Neural progenitor cell (in vitro differentiated cells): Measurements from ENCODE around the gene CLEC2B. TPM values are rescaled to one million over a fixed set of nuclear protein-coding genes. Genes with fewer than 3 reads are reported as not detected.

Experiments used
- DNase-seq: peaks from one replicate; pipeline ENCODE4 v3.0.0-alpha.2; 2016; ENCODE audit warnings: low spot score
- H2AFZ ChIP-seq: fragments of 200-600 bp; sonication (generic); replicated peaks from 2 replicates; pipeline ENCODE4 v1.6.1; 2016; ENCODE audit warnings: antibody characterized with exemption
- H3F3A ChIP-seq: fragments of 200-600 bp; sonication (generic); 2 replicates; pipeline ENCODE4 v1.6.1; 2016; ENCODE audit warnings: antibody characterized with exemption, low read depth
- H3K27ac ChIP-seq: fragments of 200-600 bp; sonication (generic); 2 replicates; pipeline ENCODE4 v1.5.1; 2016; ENCODE audit warnings: mild to moderate bottlenecking
- H3K27me3 ChIP-seq: fragments of 200-600 bp; sonication (generic); 2 replicates; pipeline ENCODE4 v1.6.1; 2016; ENCODE audit warnings: mild to moderate bottlenecking, moderate library complexity
- H3K36me3 ChIP-seq: fragments of 200-600 bp; sonication (generic); 2 replicates; pipeline ENCODE4 v1.5.1; 2016
- H3K4me1 ChIP-seq: fragments of 200-600 bp; sonication (generic); 2 replicates; pipeline ENCODE4 v1.6.1; 2016; ENCODE audit warnings: mixed run types
- H3K4me2 ChIP-seq: fragments of 200-600 bp; sonication (generic); 2 replicates; pipeline ENCODE4 v1.6.1; 2016
- H3K4me3 ChIP-seq: fragments of 200-600 bp; sonication (generic); 2 replicates; pipeline ENCODE4 v1.5.1; 2016
- H3K79me2 ChIP-seq: fragments of 200-600 bp; sonication (generic); 2 replicates; pipeline ENCODE4 v1.6.1; 2016; ENCODE audit warnings: low read depth
- H3K9ac ChIP-seq: fragments of 200-600 bp; sonication (generic); 2 replicates; pipeline ENCODE4 v1.6.1; 2016
- H3K9me3 ChIP-seq: fragments of 200-600 bp; sonication (generic); 2 replicates; pipeline ENCODE4 v1.5.1; 2016; ENCODE audit warnings: low read depth
- H4K20me1 ChIP-seq: fragments of 200-600 bp; sonication (generic); 2 replicates; pipeline ENCODE4 v1.6.1; 2016; ENCODE audit warnings: low read depth
- H3K27ac Mint-ChIP-seq: 3 replicates; pipeline ENCODE4 v1.8.0; 2021; ENCODE audit warnings: mixed read lengths
- H3K27me3 Mint-ChIP-seq: 2 replicates; pipeline ENCODE4 v1.8.0; 2022; ENCODE audit warnings: low read depth, mild to moderate bottlenecking, inconsistent platforms, moderate library complexity, mixed read lengths; ENCODE audit not compliant: insufficient read depth
- H3K36me3 Mint-ChIP-seq: 3 replicates; pipeline ENCODE4 v1.8.0; 2021; ENCODE audit warnings: mixed read lengths
- H3K4me1 Mint-ChIP-seq: 3 replicates; pipeline ENCODE4 v1.8.0; 2021; ENCODE audit warnings: mixed read lengths
- H3K4me3 Mint-ChIP-seq: 3 replicates; pipeline ENCODE4 v1.8.0; 2021; ENCODE audit warnings: mild to moderate bottlenecking, moderate library complexity, mixed read lengths
- H3K9me3 Mint-ChIP-seq: 3 replicates; pipeline ENCODE4 v1.8.0; 2020; ENCODE audit warnings: mixed read lengths
- CTCF ChIP-seq: fragments of 200-600 bp; sonication (generic); IDR thresholded peaks from 2 replicates; pipeline ENCODE4 v1.5.1; 2017; ENCODE audit warnings: antibody characterized with exemption, mild to moderate bottlenecking
- EZH2 ChIP-seq: fragments of 200-600 bp; sonication (generic); IDR thresholded peaks from 2 replicates; pipeline ENCODE4 v1.6.1; 2017; ENCODE audit warnings: antibody characterized with exemption, mild to moderate bottlenecking, moderate library complexity
- EZH2phosphoT487 ChIP-seq: fragments of 200-600 bp; sonication (generic); IDR thresholded peaks from 2 replicates; pipeline ENCODE4 v1.6.1; 2017; ENCODE audit warnings: antibody characterized with exemption
- total RNA-seq: library from RNA; depleted of rRNA; stranded (reverse); fragments of >200 nt; gene quantifications from 2 replicates; pipeline ENCODE4 v1.2.3, GENCODE V29; 2015; ENCODE audit warnings: low replicate concordance

Gene CLEC2B
- total RNA-seq, 1 donor from 2014 or later = 1.0 TPM

GRCh38 chr12:9843407-9843806 is 25.7 kb downstream of the CLEC2B start:
- Histone ChIP-seq H3F3A (no peaks in the 10 kb centered on the region), H3K27ac (no peak overlapping the region), H3K4me1 (no peaks in the 10 kb centered on the region), H3K4me3 (no peak overlapping the region), H3K9me3 (no peaks in the 10 kb centered on the region), H3K79me2 (no peaks in the 10 kb centered on the region), H3K9ac (no peak overlapping the region), H3K4me2 (no peak overlapping the region), H3K36me3 (no peaks in the 10 kb centered on the region), H4K20me1 (no peaks in the 10 kb centered on the region), H2AFZ (no peak overlapping the region), H3K27me3 (peaks cover 2% of the 10 kb centered on the region)
- Mint-ChIP-seq H3K36me3 (no peaks in the 10 kb centered on the region), H3K4me3 (no peak overlapping the region), H3K9me3 (peaks cover 1% of the 10 kb centered on the region), H3K27me3 (no peaks in the 10 kb centered on the region), H3K27ac (no peak overlapping the region), H3K4me1 (no peaks in the 10 kb centered on the region)
- DNase-seq = no peak
- no peak for TF ChIP-seq EZH2
- TF ChIP-seq EZH2phosphoT487 = no peak

- DNase-seq = no peak
- H2AFZ ChIP-seq = no peak overlapping the region
- H3K4me3 ChIP-seq = no peak overlapping the region
- H3K27me3 ChIP-seq = no peaks in the 10 kb centered on the region
- no peaks in the 10 kb centered on the region for H3K79me2 ChIP-seq
- H3F3A ChIP-seq = no peaks in the 10 kb centered on the region
- H3K36me3 Mint-ChIP-seq = no peaks in the 10 kb centered on the region
- no peak overlapping the region for H3K4me2 ChIP-seq
- H3K9me3 ChIP-seq = no peaks in the 10 kb centered on the region
- TF ChIP-seq EZH2phosphoT487 = no peak
- no peaks in the 10 kb centered on the region for H3K4me1 ChIP-seq
- H3K4me3 Mint-ChIP-seq = no peak overlapping the region
- no peaks in the 10 kb centered on the region for H4K20me1 ChIP-seq
- no peak overlapping the region for H3K27ac Mint-ChIP-seq
- H3K9ac ChIP-seq = no peak overlapping the region
- H3K9me3 Mint-ChIP-seq = no peaks in the 10 kb centered on the region
- H3K4me1 Mint-ChIP-seq = no peaks in the 10 kb centered on the region
- H3K27ac ChIP-seq = no peak overlapping the region
- no peaks in the 10 kb centered on the region for H3K27me3 Mint-ChIP-seq
- H3K36me3 ChIP-seq = no peaks in the 10 kb centered on the region
Measured at GRCh38 chr12:9831720-9832119, 37.4 kb downstream of the CLEC2B start.

GRCh38 chr12:9829982-9830381 is 39.2 kb downstream of the CLEC2B start:
- no peaks in the 10 kb centered on the region for H3K36me3 ChIP-seq
- Mint-ChIP-seq H3K4me1 (no peaks in the 10 kb centered on the region), H3K4me3 (no peak overlapping the region), H3K9me3 (no peaks in the 10 kb centered on the region), H3K27me3 (no peaks in the 10 kb centered on the region), H3K27ac (no peak overlapping the region), H3K36me3 (no peaks in the 10 kb centered on the region)
- no peak overlapping the region for H2AFZ ChIP-seq
- H3K4me1 ChIP-seq = no peaks in the 10 kb centered on the region
- no peak overlapping the region for H3K4me2 ChIP-seq
- no peaks in the 10 kb centered on the region for H3K79me2 ChIP-seq
- no peak overlapping the region for H3K4me3 ChIP-seq
- no peaks in the 10 kb centered on the region for H4K20me1 ChIP-seq
- H3F3A ChIP-seq = no peaks in the 10 kb centered on the region
- H3K9me3 ChIP-seq = no peaks in the 10 kb centered on the region
- H3K9ac ChIP-seq = no peak overlapping the region
- H3K27ac ChIP-seq = no peak overlapping the region
- DNase-seq = no peak
- TF ChIP-seq CTCF (no peak), EZH2 (no peak), EZH2phosphoT487 (no peak)
- H3K27me3 ChIP-seq = no peaks in the 10 kb centered on the region

GRCh38 chr12:9829483-9829882 is 39.7 kb downstream of the CLEC2B start:
- Mint-ChIP-seq H3K9me3 (no peaks in the 10 kb centered on the region), H3K36me3 (no peaks in the 10 kb centered on the region), H3K4me3 (no peak overlapping the region), H3K27me3 (no peaks in the 10 kb centered on the region), H3K27ac (no peak overlapping the region), H3K4me1 (no peaks in the 10 kb centered on the region)
- no peak for DNase-seq
- no peaks in the 10 kb centered on the region for H3K79me2 ChIP-seq
- H3K9me3 ChIP-seq = no peaks in the 10 kb centered on the region
- no peaks in the 10 kb centered on the region for H3K4me1 ChIP-seq
- TF ChIP-seq EZH2 (no peak), EZH2phosphoT487 (no peak), CTCF (no peak)
- no peaks in the 10 kb centered on the region for H3K36me3 ChIP-seq
- no peaks in the 10 kb centered on the region for H3K27me3 ChIP-seq
- no peaks in the 10 kb centered on the region for H4K20me1 ChIP-seq
- H3K9ac ChIP-seq = no peak overlapping the region
- H2AFZ ChIP-seq = no peak overlapping the region
- H3K27ac ChIP-seq = no peak overlapping the region
- H3F3A ChIP-seq = no peaks in the 10 kb centered on the region
- no peak overlapping the region for H3K4me3 ChIP-seq
- no peak overlapping the region for H3K4me2 ChIP-seq
